ENCODE measurements around the gene OSCP1.
"Not testable (repeated sequence)": the region's sequence is repeated elsewhere in the genome, so short reads cannot be mapped to it uniquely, and the experiment has no call there.

Gene OSCP1

DNA sequence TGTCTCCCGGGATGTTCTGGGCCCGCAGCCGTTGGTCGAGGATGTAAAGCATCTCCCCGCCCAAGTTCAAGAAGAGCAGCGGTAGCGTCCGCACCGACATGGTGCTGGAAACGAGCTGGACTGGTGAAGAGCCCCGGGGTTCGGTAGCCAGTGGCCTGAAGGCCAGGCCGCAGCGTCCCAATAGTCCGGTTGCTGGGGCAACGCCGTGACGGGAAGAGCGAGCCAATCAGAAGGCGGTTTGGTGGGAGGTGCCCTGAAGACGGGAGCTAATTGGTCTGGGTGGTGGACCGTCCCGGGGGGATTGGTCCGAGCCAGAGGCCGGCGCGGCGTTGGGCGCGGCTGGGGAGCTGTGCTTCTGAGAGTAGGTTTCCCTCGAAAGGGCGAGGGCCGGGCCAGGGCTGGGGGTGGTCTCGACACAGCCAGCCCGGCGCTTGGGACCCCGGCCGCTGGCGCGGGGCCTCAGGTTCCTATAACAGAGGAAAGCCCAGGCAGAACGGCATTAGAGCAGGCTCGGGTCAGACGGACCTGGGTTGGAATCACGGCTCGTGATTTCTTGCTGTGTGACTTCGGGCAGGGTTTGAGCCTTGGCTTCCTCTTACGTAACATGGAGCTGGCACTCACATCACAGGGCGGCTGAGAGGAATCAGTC lies at the start of gene OSCP1:
Gene OSCP1, minus strand, starts transcription at position 182 of the 649 bp plus-strand sequence. Its CDS starts 82 bp downstream, at position 100.
- peak; percentile 92 for DNase-seq

DNA sequence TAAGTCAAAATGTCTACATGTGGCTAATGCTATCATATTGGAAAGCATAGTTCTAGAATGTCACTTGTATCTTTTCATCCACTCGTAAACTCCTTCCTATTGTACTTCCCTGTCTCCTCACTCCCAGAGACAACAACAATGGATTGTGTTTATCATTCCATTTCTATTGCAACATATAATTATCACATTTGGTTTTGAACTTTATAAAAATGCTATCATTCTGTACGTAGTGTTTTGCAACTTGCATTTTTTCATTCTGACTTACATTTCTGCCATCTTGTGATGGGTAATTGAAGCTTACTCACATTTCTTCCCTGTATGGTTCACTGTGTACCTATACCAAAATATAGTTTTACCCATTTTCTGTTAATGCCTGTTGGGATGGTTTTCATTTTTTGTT lies 47.0 kb upstream of the OSCP1 start:
- DNase-seq = no peak

DNA sequence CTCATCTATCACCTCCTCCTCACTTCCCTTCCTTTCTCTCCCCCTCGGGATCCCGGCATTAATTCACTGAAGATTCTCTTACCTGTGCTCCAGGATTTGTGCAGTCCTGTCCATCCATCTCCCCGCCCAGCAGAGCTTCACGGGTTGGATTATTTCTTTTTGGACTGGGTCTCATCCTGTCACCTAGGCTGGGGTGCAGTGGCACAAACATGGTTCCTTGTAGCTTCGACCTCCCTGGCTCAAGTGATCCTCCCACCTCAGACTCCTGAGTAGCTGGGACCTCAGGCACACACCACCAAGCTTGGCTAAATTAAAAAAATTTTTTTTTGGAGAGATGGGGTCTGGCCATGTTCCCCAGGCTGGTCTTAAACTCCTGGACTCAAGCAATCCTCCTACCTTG lies 44.7 kb upstream of the OSCP1 start:
- no peak for DNase-seq

DNA sequence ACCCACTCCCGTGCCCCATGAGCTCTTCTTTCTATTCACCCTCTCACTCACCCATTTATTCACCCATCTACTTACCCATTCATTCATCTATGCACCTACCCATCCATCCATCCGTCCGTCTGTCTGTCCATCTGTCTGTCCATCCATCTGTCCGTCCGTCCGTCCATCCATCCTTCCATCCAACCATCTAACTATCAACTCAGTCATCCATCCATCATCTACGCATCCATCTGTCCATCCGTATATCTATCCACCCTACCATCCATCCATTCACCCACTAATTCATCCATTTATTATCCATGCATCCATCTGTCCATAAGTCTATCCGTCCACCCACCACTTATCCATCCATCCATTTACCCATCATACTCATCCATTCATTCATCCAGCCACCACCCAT lies 43.3 kb upstream of the OSCP1 start:
- no peak for DNase-seq

- DNase-seq = no peak
Observed at GRCh38 chr1:36492491-36492890, 42.2 kb upstream of the OSCP1 start.

- DNase-seq = not testable (repeated sequence)
Observed at GRCh38 chr1:36489258-36490051, 39.2 kb upstream of the OSCP1 start.

GRCh38 chr1:36487906-36488305 lies 37.7 kb upstream of the OSCP1 start:
- no peak for DNase-seq

GRCh38 chr1:36487336-36487725 lies 37.1 kb upstream of the OSCP1 start:
- not testable (repeated sequence) for DNase-seq

DNA sequence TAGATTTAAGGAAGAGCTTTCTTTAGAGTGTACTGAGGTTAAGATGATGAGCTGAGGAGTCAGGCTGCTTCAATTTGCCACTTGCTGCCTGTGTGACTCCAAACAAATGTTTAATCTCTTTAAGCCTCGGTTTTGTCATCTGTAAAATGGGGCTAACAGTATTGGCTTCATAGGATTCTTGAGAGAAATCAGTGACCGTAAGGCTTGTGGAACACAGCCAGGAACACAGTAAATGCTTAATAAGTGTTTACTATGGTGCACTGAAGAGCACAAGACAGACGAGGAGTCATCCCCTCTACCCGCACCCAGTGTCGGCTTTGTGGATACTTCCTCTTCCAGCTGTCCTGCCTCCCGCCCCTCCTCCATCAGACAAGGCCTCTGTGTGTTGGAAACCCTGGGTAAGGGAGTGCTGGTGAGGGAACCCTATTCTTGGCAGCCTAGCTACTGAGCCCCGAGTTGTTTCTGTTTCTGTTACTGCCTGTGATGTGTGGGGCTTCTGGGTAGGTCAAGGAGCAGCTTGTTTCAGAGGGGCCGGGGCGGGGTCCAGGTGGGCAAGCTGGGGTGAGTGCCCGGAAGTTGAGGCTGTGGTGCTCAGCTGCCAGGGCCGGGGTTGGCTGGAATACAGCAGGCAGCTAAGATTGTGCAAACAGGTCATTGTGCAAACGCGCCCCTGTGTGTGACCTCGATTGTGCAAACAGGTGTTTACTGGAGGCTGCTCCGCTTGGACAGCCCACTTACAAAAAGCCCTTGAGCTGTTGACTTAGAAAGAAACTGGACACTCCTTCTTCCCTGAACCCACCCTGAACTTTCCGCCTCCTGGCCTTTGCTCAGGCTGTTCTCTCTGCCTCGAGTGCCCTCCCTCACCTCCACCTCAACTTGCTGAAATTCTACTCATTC lies 36.4 kb upstream of the OSCP1 start:
- peak; percentile 11 for DNase-seq

- DNase-seq = no peak
Observed at GRCh38 chr1:36486093-36486438, 35.8 kb upstream of the OSCP1 start.

- DNase-seq = no peak
Observed at GRCh38 chr1:36484099-36484498, 33.8 kb upstream of the OSCP1 start.

DNA sequence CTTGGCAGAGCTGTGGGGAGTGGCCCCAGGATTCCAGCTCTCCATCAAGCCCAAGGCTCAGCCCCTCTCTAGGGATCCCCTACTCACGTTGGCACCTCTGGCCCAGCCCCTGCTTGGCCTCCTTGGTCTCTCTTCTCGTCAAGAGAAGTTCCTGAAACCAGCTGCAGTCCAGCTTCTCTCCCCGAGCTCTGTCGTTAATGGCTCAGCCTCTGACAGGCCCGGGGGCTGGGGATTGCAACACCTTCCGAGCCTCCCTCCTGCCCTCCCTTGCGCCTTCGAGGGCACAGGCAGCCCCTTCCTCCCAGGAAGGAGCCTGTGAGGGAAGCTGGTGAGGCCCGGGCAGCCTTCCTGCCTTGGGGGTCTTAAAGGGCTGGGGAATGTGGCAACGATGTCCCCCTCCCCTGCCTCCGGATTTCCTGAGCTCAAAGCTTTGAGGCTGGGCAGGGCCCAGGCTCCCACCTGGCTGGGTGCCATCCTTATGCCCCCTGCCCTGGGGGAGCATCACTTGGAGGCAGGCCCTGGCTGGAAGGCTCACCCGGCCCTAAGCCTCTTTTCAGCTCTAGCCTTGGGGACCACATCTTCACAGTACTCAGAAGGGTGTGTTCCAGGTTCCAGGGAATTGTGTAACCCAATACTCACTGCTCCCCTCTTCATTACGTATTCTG lies 32.6 kb upstream of the OSCP1 start, which contains the start of gene CSF3R:
Gene CSF3R, minus strand, starts transcription at position 190 of the 665 bp plus-strand sequence. CDS start 3,417 bp downstream, outside the sequence.
- no peak for DNase-seq

DNA sequence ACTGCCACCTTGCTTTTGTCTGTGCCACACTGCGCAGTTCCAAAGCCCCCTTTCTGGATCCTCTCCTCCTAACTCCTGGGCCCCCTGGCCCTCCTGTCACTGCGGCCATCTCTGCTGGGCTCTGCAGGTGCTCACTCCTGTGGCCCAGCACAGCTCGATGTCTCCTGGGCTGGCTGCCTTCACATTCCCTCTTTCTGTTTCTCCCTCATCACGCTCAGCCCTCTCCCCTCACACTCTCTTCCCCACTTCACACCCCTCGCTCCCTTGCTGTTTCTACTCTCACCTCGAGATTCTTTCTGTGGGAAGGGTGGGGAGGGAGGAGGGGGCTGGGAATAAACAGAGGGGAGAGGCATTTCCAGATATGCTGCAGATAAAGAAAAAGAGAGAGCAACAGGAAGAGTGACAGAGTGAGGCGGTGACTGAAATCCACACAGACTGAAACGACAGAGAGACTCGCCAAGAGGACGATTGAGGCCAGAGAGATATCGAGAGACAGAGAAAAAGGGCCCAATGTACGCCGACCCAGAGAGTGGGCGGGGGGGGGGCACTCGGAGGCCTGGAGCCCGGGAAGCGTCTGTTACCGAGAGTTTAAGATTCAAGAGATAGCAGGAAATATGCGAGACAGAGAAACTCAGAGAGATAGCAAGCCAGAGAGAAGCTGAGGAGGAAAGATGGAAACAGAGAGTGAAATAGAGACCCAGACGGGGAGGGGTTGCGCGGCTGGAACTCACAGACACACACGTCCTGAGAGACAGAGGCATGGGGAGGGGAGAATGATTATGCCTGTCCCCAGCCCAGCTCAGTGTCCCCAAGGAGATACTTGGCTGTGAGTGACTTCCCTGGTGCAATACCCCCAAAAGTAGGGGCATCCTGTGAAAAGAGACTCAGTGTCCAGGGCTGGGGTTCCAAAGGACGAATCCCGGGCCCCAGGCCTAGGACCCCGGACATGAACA lies 31.8 kb upstream of the OSCP1 start:
- DNase-seq = no peak

GRCh38 chr1:36481091-36481490 lies 30.8 kb upstream of the OSCP1 start:
- no peak for DNase-seq

- no peak for DNase-seq
Observed at GRCh38 chr1:36480161-36480560, 29.9 kb upstream of the OSCP1 start.

- no peak for DNase-seq
Observed at GRCh38 chr1:36479505-36480051, 29.3 kb upstream of the OSCP1 start.

GRCh38 chr1:36477615-36478014 lies 27.4 kb upstream of the OSCP1 start:
- not testable (repeated sequence) for DNase-seq

DNA sequence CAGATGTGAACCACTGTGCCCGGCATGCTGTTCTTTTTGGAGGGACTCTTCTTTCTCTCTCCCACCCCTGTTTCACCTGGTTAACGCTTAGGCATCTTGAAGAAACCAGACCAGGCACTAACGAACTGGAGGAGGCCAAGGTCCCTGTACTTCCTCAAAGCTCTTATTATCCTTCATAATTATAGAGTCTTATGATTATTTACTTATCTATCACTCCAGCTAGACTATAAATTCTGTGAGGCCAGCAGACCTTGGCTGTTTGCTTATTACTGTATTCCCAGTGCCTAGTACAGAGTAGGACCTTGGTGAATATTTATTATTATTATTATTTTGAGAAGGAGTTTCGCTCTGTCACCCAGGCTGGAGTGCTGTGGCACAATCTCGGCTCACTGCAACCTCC lies 26.7 kb upstream of the OSCP1 start:
- DNase-seq = no peak

GRCh38 chr1:36475910-36476604 lies 25.8 kb upstream of the OSCP1 start:
- no peak for DNase-seq

GRCh38 chr1:36475341-36475740 lies 25.1 kb upstream of the OSCP1 start:
- DNase-seq = no peak

- no peak for DNase-seq
Observed at GRCh38 chr1:36472656-36473055, 22.4 kb upstream of the OSCP1 start.

Data from CD4-positive, alpha-beta T cell treated with Interleukin-12 subunit alpha and Interleukin-12 subunit beta, for 1 hour (primary cell).